ENCODE measurements around the gene DYNLT5.

DNA sequence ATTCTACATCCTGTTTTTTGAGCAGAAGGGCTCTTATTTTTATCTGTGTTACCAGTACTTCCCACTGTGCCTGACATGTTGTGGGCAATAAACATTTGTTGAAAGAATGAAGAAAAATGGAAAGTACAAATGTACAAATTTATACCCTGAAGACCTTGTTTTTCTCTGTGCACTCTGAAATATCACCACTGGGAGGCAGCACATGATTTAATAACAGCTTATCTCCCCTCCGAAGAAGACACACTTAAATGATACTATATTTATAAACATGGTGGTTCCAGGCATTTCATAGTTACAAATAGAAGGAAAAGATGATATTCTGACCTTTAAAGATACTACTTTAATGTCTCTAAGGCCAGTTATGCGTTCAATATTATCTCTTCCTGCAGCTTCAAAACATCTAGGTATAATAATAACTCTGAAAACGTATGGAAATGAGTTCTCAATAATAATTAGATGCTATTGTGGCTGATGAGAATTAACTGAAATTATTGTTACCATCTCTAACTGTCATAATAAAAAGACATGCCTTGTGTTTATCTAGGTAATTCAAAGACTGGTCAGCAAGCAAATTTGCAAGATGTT lies 12.8 kb downstream of the DYNLT5 start:
- no peak for TF ChIP-seq POLR2A (IDR thresholded peaks at IDR 0.05; ENCODE audit: low read depth, low read length)
- no peak for TF ChIP-seq TAF1 (IDR thresholded peaks at IDR 0.05; ENCODE audit: borderline replicate concordance, low read depth, low read length)

Data from GM12892 (cell line).